Left lung (tissue), 10 donors: ENCODE data around the gene MAPK13. TPM values are rescaled to one million over a fixed set of nuclear protein-coding genes. Genes with fewer than 3 reads are reported as not detected.

Source experiments
- ATAC-seq: fragments of 200-7000 bp; cut with Tn5 transposase; one replicate; pipeline ENCODE4 v1.9.1; 2020; ENCODE audit warnings: moderate library complexity
- DNase-seq, 4 donors: peaks; one replicate each; pipeline ENCODE4 v3.0.0-alpha.2; 2013 to 2020
- H3K27ac ChIP-seq, 2 donors: fragments of 200-600 bp; sonication (generic) in 1 of 2; one replicate each; pipeline versions ENCODE4 v1.5.0 to v1.8.0; 2020 to 2021
- H3K27me3 ChIP-seq, 2 donors: fragments of 200-600 bp; sonication (generic) in 1 of 2; one replicate each; pipeline versions ENCODE4 v1.5.0 to v1.8.0; 2020 to 2021
- H3K36me3 ChIP-seq, 2 donors: fragments of 200-600 bp; sonication (generic) in 1 of 2; one replicate each; pipeline versions ENCODE4 v1.5.0 to v1.8.0; 2020 to 2021
- H3K4me1 ChIP-seq, 2 donors: fragments of 200-600 bp; one replicate each; pipeline ENCODE4 v1.8.0; 2021
- H3K4me3 ChIP-seq, 2 donors: fragments of 200-600 bp; sonication (generic) in 1 of 2; one replicate each; pipeline versions ENCODE4 v1.5.0 to v1.8.0; 2020 to 2021; ENCODE audit warnings: mild to moderate bottlenecking in 1 of 2
- H3K9me3 ChIP-seq, 2 donors: fragments of 200-600 bp; sonication (generic) in 1 of 2; one replicate each; pipeline versions ENCODE4 v1.5.0 to v1.8.0; 2020 to 2021
- CTCF ChIP-seq, 2 donors: fragments of 200-600 bp; sonication (generic) in 1 of 2; IDR thresholded peaks; one replicate each; pipeline versions ENCODE4 v1.5.0 to v1.8.0; 2021; ENCODE audit warnings: antibody characterized with exemption in 2 of 2
- intact Hi-C, 2 donors: fragments of 100-400 bp; cut with DNase I; formaldehyde crosslinking; loops; one replicate each; pipeline versions ENCODE4 v1.11.2 to v1.14.2; 2022
- polyA plus RNA-seq, 6 donors: library from polyadenylated mRNA; unstranded; fragments of 120-200 nt; gene quantifications; one replicate each; pipeline ENCODE4 v1.2.1, GENCODE V29; 2013; ENCODE audit not compliant: insufficient read length in 6 of 6
- total RNA-seq, 2 donors: library from RNA; stranded (reverse); fragmentation: NEBNext Ultra II Directional; extraction: Animal tissue kit (Norgen Biotek cat#: 25700); gene quantifications; one replicate each; pipeline ENCODE4 v1.2.1, GENCODE V29; 2021
- donor health status: DM: no; HTN: yes; CAD: no.
- donor health status: DM: no; HTN: no; CAD: no.

MAPK13 gene
- total and polyA plus RNA-seq, 8 donors, result 15.7 to 89.7 (median 18.2) TPM

GRCh38 chr6:36141091-36141490, 10.8 kb downstream of the MAPK13 start:
- no peaks in the 10 kb centered on the region for H3K27me3 ChIP-seq
- peaks cover 0 to 21% of the 10 kb centered on the region in 2 donors for H3K4me1 ChIP-seq
- peaks cover 0 to 49% of the 10 kb centered on the region in 2 donors for H3K36me3 ChIP-seq
- no peak overlapping the region for H3K4me3 ChIP-seq
- H3K27ac ChIP-seq, result no peak overlapping the region
- intact Hi-C loops, result no loop called here
- DNase-seq, result no peak
- ATAC-seq, result no peak
- no peaks in the 10 kb centered on the region for H3K9me3 ChIP-seq
- TF ChIP-seq CTCF (IDR thresholded peaks at IDR 0.05), result no peak

GRCh38 chr6:36141961-36142360, 11.6 kb downstream of the MAPK13 start:
- Histone ChIP-seq H3K4me3 (no peak overlapping the region), H3K4me1 (peaks cover 0 to 29% of the 10 kb centered on the region in 2 donors), H3K9me3 (no peaks in the 10 kb centered on the region), H3K27me3 (no peaks in the 10 kb centered on the region), H3K36me3 (peaks cover 0 to 41% of the 10 kb centered on the region in 2 donors), H3K27ac (no peak overlapping the region)
- peak in 1 of 4 donors; percentile 16 for DNase-seq
- TF ChIP-seq CTCF (IDR thresholded peaks at IDR 0.05), result no peak
- no peak for ATAC-seq
- intact Hi-C loops, result no loop called here

- H3K27ac ChIP-seq, result no peak overlapping the region
- H3K9me3 ChIP-seq, result no peaks in the 10 kb centered on the region
- no peak for TF ChIP-seq CTCF (IDR thresholded peaks at IDR 0.05)
- no peak for ATAC-seq
- no peak overlapping the region for H3K4me3 ChIP-seq
- H3K4me1 ChIP-seq, result peaks cover 0 to 36% of the 10 kb centered on the region in 2 donors
- intact Hi-C loops, result no loop called here
- peaks cover 0 to 29% of the 10 kb centered on the region in 2 donors for H3K36me3 ChIP-seq
- H3K27me3 ChIP-seq, result no peaks in the 10 kb centered on the region
- peak in 1 of 4 donors; percentile 29 for DNase-seq
Measured at GRCh38 chr6:36142971-36143838, 12.9 kb downstream of the MAPK13 start.

GRCh38 chr6:36145495-36145894, 15.2 kb downstream of the MAPK13 start:
- H3K27me3 ChIP-seq, result no peaks in the 10 kb centered on the region
- no peak overlapping the region for H3K4me3 ChIP-seq
- peaks cover 0 to 6% of the 10 kb centered on the region in 2 donors for H3K36me3 ChIP-seq
- DNase-seq (peak in 1 of 4 donors; percentile 16), ATAC-seq (no peak)
- H3K4me1 ChIP-seq, result peaks cover 10 to 45% of the 10 kb centered on the region in 2 donors
- no peak overlapping the region for H3K27ac ChIP-seq
- H3K9me3 ChIP-seq, result no peaks in the 10 kb centered on the region
- intact Hi-C loops, result no loop called here
- no peak for TF ChIP-seq CTCF (IDR thresholded peaks at IDR 0.05)

GRCh38 chr6:36147294-36147693, 17.0 kb downstream of the MAPK13 start:
- Histone ChIP-seq H3K4me3 (no peak overlapping the region), H3K27ac (peak overlapping the region in 1 of 2 donors; percentile 69), H3K9me3 (no peaks in the 10 kb centered on the region), H3K27me3 (no peaks in the 10 kb centered on the region), H3K36me3 (no peaks in the 10 kb centered on the region), H3K4me1 (peaks cover 10 to 39% of the 10 kb centered on the region in 2 donors)
- no peak for TF ChIP-seq CTCF (IDR thresholded peaks at IDR 0.05)
- peak; percentile 34 for ATAC-seq
- intact Hi-C loops, result no loop called here
- peak in 1 of 4 donors; percentile 33 for DNase-seq
